Left lobe of liver (tissue), 2 donors: ENCODE data around the gene VASN. TPM values are rescaled to one million over a fixed set of nuclear protein-coding genes. Genes with fewer than 3 reads are reported as not detected.
"Not testable (repeated sequence)": the region's sequence is repeated elsewhere in the genome, so short reads cannot be mapped to it uniquely, and the experiment has no call there.

ENCODE experiments used
- ATAC-seq: fragments of 200-7000 bp; cut with Tn5 transposase; one replicate; pipeline ENCODE4 v1.9.1; 2020; ENCODE audit warnings: mild to moderate bottlenecking, moderate library complexity
- DNase-seq: peaks from one replicate; pipeline ENCODE4 v3.0.0-alpha.2; 2020; ENCODE audit warnings: low spot score
- total RNA-seq: library from RNA; stranded (reverse); gene quantifications from one replicate; pipeline ENCODE4 v1.2.1, GENCODE V29; 2021
- donor health status: DM: no; HTN: no; CAD: no; lungs with moderate emphysema.
- donor health status: DM: no; HTN: yes; CAD: no.

Gene VASN
- total RNA-seq, 1 donor from 2014 or later: 22.3 TPM

DNA sequence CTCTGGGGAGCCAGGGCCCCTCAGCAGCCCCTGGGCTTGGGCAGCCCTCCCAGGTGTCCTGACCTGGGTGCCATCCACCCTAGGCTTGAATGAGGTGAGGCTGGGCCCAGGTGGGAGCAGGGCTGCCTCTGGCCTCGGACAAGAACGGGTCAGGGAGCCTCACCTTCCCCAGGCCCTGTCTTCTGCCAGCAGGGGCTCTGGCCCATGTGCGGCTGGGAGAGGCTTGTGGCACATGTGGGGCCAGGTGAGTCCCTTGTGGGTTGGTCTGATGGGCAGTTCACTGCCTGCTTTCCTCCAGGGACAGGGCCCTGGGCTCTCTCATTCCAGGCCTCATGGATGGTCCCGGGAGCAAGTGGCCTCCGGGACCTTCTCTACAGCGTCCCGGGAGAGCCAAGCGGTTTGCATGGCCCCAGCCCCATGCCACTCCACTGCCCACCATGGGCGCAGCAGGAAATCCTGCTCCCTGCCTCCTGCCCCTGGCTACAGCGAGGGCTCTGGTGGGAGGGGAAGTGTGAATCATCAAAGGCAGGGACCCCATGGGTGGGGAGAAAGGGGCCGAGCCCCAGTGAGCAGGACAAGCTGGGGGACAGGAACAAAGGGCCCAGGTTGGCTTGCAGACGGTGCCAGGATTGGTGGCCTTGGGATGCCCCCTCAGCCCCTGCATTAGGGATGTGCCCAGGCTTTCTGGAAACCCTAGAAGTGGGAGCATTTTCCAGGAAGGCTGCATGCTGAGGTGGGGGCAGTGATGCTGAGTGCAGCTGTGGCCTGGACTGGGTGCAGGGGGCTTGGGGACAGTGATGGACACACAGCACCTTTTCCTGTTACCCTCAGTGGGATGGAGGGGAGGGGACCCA lies 12.2 kb downstream of the VASN start:
- no peak for DNase-seq

DNA sequence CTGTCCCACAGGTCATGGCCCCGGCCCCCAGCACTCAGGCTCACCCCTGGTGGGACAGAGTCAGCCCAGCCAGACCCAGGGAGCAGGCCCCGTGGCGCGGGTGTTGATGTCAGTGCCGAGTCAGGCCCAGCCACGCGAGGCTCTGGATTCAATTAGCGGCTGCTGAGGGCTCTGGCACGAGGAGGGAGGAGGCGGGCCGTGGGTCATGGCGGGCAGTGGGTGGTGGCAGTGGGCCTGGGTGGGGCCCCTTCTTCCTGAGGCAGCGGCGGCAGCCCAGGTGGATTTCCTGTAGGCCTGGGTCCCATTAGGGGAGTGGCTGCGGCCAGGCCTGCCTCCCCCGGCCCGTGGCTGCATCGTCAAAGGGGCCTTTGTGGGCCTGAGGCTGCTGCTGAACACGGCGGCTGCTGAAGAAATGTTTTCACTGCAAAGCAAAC lies 12.9 kb downstream of the VASN start:
- no peak for DNase-seq
- peak; percentile 3 for ATAC-seq

More for the DNA sequence above, 12.2 kb downstream of the VASN start:
- peak; percentile 1 for ATAC-seq

DNA sequence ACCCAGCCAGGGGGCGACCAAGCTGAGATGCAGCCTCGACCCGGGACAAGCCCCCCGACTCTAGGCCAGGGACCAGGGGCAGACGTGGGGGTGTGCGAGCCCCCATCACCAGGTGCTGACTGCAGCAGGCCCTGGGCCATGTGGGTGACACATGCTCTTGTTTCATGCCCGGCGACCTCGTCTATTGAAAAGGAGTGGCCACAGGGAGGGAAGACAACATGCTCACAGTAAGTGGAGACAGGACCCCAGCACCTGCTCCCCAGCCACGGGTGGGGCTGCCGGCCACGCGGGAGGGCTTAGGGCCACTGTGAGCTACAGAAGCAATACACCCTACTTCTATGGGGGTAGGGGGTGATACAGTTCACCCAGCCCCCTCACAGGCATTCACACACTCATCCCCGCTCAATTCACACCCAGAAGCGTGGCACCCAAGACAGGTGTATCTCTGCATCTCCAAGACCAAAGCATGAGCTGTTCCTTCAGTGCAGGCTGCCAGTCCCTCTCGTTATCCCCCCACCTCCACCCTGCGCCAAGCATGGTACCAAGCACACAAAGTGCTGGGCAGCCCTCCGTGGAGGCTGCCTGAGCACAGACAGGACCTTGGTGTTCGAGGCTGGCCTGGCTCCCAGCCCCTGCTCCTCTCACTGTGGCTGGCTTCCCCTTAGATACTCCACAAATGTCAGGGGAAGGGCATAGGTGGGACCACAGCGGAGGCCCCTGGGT lies 13.6 kb downstream of the VASN start:
- ATAC-seq: peak; percentile 5
- no peak for DNase-seq

DNA sequence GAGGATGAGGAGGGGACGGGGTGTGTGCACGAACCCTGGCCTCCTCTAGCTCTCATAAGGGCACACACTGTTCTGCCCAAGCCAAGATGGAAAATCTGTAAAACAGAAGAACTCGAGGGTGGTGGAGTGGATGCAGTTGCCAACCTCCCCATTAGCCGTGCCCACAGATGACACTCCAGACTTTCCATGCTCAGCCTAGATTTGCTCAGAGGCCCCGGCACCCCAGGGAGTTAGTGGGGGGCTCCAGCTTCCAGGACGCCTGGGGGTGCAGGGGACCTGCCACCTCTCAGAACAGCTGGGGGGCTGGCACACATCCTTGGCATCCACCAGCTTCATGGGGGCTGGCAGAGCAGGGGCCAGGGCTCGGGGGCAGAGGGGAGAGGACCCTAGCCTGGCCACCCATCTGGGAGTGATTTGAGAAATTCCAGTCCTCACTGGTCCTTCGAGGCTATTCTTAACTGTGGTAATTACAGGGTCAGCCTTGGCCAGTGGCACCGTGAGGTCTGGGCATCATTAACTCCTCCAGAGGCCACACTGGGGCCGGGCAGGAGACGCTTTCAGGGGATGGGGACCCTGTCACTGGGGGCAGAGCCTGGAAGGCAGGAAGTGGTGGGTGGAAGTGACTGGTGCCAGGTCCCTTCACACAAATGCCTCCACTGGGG lies 14.3 kb downstream of the VASN start:
- DNase-seq (no peak), ATAC-seq (peak; percentile 2)

DNA sequence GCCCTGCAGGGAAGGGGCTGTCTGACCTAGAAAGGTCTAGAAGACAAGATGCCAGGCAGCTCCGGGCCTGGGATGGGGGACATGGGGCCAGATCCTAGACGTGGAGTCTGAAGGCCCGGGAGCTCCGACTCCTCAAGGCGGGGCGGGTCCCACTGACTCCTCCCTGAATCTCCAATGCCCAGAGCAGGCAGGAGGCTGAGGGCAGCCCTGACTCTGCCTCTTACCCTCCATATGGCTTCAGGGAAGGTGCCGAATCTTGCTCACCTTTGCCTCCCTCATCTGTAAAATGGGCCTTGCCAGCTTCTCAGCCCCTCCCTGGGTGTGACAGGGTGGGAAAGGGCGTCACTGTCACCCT lies 14.8 kb downstream of the VASN start:
- ATAC-seq: peak; percentile 8
- DNase-seq: no peak

DNA sequence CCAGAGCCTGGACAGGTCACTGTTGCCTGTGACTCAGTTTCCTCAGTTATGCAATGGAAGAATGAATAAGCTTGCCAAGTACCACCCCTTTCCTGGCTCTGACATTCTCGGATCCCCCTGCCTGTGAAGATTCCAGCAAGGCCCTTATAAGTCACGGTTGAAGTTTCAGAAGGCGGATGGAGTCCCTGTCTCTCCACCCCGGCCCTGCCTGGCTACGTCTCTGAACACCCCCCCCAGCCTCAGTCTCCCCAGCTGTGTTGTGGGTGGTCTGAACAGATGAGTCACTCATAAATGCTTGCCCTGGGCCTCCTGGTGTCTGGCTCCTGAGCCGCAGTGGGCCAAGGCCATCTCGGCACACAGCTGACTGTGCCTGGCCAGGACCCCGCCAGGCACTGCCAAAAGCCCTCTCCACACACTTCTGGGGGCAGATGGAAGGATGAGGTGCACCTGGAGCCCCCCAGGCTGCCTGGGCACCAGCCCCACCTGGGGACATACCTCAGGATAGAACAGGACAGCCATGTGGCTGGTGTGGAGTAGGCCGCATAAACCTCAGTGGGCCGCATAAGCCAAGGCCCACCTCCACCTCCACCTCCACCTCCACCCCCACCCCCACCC lies 15.4 kb downstream of the VASN start:
- DNase-seq: no peak
- ATAC-seq: no peak

DNA sequence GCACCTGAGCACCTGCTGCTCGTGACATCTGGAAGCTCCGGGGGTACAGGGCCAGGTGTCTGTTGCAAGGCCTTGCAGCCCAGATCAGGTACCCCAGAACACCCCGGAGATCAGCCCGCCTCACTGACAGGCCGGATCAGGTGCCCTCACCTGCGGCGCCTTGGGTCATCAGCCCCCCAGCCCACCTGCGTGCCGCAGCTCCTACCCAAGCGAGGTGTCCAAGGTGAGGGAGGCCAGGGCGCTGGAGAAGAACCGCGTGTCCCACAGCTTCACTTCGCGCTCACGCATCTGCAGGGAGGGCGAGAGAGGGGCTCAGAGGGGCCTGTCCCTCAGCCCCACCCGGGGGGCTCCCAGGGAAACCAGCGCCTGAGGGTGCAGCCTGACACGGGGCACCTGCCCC lies 16.1 kb downstream of the VASN start:
- ATAC-seq: no peak
- DNase-seq: no peak

DNA sequence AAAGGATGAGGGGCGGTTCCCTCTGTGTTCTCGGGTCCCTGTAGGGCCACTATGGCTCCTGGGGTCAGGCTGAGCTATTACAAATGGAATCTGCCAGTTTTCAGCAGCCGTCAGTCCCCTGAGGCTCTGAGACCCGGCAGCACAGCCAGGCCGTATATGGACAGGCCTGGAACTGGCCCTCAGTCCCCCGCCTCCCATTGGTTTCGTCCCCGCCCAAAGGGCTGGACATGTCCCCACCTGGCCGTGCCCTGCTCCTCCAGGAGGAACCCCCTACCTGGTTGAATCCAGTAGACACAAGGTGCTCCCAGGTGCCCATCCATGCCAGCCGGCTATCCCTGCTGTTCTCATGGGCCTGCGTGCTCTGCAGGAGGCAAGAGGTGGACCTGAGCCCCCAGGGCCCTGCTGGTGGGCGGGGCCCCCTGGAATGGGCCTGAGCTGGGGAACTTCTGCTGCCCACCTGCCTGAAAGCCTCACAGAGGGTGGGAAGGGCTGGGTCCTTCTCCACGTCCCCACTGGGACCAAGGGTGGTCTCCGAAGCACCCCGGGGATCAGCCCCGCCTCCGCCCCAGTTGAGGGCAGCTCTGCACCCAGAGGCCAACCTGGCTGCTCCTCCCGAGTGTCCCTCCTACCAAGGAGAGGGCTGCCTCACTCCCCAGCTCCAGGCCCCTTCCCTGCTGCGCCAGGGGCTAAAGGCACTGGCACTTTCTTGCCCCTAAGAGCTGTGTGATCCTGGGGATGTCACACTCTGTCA lies 16.8 kb downstream of the VASN start:
- no peak for ATAC-seq

DNA sequence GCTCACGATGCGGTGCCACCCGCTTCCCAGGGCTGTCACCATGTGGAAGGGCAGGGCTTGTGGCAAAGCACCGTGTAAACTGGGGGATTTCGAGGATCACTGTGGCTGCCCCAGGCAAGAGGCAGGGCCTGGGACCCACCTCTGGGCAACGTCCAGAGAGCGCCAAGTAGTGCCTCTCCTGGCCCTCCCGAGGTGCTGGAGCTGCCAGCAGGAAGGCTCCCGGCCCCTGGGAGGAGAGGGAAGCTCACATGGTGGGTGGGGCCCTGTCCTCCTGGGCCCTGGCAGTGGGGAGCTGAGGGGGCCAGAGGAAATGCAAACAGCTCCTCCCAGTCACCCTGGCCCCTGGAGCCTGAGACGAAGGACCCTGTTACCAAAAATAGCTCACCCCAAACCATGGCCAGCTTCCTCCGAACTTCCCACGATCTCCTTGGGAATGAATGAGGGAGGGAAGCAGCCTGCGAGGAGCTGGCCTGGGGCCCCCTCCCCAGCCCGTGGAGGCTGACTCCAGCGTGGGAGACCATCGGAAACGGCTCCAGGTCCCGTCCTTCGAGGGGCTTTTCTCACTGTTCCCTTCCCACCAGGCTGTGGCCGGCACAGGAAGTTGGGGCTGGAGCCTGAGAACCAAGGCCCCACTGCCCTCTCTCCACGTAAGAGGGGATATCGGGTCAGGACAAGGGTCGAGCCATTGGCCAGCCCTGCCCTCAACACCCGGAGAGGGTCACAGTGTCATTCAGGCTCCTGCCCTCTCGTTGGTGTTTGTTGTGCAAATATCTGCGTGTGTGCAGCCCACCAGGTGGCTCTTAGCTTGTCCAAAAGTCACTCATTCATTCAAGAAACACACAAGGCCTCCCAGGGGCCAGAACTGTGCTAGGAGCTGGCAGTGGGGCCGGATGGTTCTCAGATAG lies 17.7 kb downstream of the VASN start:
- DNase-seq: no peak
- no peak for ATAC-seq

More for the DNA sequence above, 16.8 kb downstream of the VASN start:
- DNase-seq: no peak

DNA sequence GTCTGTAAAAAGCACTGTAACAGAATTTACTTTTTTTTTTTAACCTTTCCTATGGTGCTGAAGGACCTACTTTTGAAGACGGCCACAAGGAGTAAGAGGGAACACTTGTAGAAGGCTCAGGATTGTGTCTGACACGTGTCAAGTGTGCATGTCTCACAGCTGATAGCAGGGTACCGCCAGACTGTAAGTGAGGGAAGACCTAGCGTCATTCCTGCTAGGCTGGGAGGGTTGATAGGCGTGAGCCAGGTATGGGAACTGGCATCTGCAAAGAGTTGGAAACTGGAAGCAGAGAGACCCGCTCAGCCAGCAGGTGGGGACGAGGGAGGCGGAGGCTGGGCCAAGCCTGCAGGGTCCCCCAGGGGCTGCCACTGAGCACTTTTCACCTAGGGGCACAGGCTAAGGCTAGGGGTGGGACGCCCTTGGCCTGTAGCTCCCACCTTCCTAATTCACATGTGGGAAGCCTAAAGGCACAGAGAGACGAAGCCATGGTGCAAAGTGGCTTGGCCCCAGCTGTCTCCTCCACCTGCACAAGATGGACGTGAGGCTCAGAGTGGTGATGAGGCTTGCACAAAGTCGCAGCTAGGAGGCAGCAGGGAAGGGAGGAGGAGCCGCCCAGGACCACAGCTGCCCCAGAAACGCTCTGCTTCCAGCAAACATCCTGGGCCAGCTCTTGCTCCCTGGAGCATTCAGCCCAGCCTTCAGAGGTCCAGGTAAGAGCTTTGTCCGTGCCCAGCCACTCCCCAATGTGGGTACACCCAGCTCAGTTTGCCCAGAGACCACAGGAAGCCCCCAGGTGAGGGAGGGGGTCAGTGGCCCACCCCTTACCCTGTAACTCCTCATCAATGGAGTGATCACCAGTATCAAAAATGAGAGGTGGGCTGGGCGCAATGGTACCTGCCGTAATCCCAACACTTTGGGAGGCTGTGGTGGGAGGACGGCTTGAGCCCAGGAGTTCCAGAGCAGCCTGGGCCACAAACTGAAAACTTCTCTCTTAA lies 18.9 kb downstream of the VASN start:
- ATAC-seq (no peak), DNase-seq (no peak)

DNA sequence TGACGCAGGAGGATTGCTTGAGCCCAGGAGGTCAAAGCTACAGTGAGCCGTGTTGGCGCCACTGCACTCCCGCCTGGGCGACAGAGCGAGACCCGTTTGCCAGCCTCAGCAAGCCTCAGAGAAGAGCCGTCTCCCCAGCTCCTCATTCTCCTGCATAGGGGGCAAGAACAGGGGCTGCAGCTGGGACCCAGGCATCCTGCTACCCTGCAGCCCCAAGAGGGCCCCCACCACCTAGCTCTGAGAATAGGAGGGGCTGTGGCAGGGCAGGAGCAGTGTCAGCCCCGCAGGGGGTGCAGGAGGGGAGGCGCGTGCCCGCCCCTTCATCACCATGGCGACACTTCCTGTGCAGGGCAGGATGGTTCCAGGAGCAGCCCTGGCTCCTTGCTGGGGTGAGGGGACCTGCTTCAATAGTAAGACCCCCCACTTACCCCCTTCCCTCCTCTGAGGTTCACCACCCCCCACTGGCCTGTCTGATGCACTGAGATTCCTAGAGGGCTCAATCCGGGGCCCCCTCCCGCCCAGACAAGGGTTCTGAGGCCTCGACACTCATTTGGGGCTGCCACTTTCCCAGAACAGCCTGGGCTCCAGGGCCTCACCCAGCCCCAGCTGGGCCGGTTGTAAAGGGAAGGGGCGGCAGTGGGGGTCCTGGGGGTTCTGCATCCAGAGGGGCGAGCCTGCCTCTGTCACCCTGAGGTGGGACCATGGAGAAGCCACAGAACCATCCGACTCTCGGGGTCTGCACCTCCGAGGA lies 20.2 kb downstream of the VASN start:
- DNase-seq (no peak), ATAC-seq (no peak)

DNA sequence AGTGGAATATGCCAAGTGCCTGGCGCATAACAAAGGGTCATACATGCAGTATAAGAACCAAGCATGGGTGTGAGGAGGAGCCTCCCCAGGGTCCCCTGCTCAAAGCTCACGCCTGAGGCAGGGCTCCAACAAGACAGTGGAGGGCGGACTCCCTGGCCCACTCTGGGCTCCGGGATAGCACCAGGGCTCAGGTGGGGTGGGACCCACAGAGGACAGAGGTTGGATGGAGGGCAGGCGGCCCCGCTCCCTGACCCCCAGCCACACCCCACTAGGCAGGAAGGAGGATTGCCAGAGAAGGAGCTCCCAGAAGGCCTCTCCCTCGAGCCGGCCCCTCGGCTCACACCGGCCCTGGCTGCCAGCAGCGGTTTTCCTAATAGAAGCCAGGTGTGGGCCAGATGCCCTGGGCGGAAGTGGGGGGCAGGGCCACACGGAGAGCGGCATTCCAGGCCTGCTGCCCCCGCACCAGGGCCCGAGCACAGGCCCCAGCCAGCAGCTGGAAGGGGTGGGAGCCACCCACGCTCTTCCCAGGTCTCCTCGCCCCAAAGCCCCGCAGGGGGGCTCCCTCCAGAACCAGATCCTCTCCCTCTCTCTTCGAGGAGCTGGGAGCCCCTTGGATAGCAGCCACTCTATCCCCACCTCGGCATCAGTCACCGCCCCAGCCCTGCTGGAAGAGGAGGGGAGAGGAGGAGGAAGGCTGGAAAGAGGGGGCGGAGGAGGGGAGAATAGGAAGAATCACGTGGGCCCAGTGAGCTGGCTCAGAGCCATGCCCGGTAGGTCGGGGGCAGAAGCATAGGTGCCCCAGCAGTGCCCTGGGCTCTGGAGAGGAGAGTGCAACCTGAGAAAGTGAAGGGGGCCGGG lies 21.0 kb downstream of the VASN start:
- no peak for DNase-seq
- no peak for ATAC-seq

DNA sequence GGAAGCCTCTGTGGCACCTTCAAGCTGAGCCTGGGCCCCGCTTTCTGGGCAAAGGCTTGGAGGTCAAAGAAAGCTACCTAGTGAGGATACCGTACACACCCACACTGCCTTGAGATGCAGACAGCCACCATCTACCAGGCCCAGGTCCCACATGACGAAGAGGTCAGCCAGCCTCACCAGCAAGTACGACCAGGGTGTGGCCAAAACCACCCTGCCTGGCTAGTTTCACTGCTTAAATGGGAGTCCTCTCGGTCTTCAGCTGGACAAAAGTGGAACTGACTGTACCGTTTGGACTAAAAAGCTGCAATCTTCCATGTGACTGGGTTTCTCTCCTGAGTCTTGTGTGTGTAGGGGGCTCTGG lies 21.6 kb downstream of the VASN start:
- DNase-seq: no peak

DNA sequence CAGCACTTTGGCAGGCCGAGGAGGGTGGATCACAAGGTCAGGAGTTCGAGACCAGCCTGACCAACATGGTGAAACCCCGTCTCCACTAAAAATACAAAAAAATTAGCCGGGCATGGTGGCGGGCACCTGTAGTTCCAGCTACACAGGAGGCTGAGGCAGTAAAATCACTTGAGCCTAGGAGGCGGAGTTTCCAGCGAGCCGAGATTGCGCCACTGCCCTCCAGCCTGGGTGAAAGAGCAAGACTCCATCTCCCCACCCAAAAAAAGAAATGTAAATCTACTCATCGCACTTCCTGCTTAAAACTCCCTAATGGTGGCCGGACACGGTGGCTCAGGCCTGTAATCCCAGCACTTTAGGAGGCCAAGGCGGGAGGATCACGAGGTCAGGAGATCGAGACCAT lies 22.2 kb downstream of the VASN start:
- ATAC-seq, DNase-seq: not testable (repeated sequence)

More for the DNA sequence above, 21.6 kb downstream of the VASN start:
- ATAC-seq: no peak

DNA sequence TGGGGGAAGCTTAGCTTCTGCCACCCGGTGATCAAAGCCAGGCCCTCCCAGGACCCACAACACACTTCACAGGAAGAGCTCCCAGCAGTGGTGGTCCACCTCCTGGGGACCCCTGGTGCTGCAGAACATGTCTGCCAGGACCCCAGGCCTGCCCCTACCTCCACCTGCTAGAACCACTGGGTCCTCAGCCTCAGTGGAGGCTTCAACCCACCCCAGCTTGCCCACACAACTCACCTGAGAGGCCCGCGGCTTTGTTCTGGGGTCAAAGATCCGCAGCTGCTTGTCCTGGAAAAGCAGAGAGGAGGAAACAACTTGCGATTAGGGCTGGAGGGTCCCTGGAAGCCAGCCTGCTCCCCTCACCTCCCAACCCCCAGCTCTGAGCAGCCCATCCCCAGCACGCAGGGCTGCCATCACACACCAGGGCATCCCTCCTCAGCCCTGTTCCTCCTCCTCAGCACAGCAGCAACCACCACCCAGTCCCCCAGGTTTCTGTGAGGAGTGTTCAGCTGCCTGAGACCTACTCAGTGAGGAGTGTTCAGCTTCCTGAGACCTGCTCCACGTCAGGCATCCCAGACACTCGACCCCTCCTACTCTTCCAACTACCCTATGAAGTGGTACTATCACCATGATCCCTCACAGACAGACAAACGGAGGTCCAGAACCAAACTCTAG lies 23.5 kb downstream of the VASN start:
- ATAC-seq (no peak), DNase-seq (no peak)
